LNCaP clone FGC (cell line): Measurements from ENCODE around the gene MYO1E.

Experiments
- DNase-seq: peaks from one replicate; pipeline ENCODE4 v3.0.0-alpha.2; 2011; ENCODE audit warnings: low read depth
- H3K4me3 ChIP-seq: 2 replicates; pipeline ENCODE4 v1.5.1; 2011; ENCODE audit warnings: mild to moderate bottlenecking, low read depth, low read length, control low read depth
- CTCF ChIP-seq: IDR thresholded peaks from 2 replicates; pipeline ENCODE4 v1.5.1; 2012; ENCODE audit warnings: mild to moderate bottlenecking; ENCODE audit not compliant: control insufficient read depth, insufficient read depth; ENCODE audit errors: extremely low read depth

The MYO1E gene

GRCh38 chr15:59309405-59309804, 63.3 kb downstream of the MYO1E start:
- no peak for DNase-seq
- no peak for TF ChIP-seq CTCF
- H3K4me3 ChIP-seq: no peak overlapping the region

- DNase-seq: no peak
- TF ChIP-seq CTCF: no peak
- no peak overlapping the region for H3K4me3 ChIP-seq
Measured at GRCh38 chr15:59307165-59307537, 65.5 kb downstream of the MYO1E start.

- TF ChIP-seq CTCF: no peak
- no peak overlapping the region for H3K4me3 ChIP-seq
- DNase-seq: no peak
Measured at GRCh38 chr15:59306520-59307164, 66.0 kb downstream of the MYO1E start.

- H3K4me3 ChIP-seq: no peak overlapping the region
- no peak for TF ChIP-seq CTCF
- no peak for DNase-seq
Measured at GRCh38 chr15:59304807-59305206, 67.9 kb downstream of the MYO1E start.

GRCh38 chr15:59304034-59304795, 68.5 kb downstream of the MYO1E start:
- no peak for TF ChIP-seq CTCF
- no peak overlapping the region for H3K4me3 ChIP-seq
- DNase-seq: no peak

GRCh38 chr15:59303633-59304032, 69.0 kb downstream of the MYO1E start:
- no peak for TF ChIP-seq CTCF
- no peak overlapping the region for H3K4me3 ChIP-seq
- DNase-seq: no peak
